Measurements from ENCODE around the gene GAS7. TPM values are rescaled to one million over a fixed set of nuclear protein-coding genes. Genes with fewer than 3 reads are reported as not detected.

Gene GAS7
- total RNA-seq, 3 donors from 2014 or later (not counting 1 experiment from before 2014, with no cell fraction given): 70.7 to 89.1 (median 84.8) TPM

DNA sequence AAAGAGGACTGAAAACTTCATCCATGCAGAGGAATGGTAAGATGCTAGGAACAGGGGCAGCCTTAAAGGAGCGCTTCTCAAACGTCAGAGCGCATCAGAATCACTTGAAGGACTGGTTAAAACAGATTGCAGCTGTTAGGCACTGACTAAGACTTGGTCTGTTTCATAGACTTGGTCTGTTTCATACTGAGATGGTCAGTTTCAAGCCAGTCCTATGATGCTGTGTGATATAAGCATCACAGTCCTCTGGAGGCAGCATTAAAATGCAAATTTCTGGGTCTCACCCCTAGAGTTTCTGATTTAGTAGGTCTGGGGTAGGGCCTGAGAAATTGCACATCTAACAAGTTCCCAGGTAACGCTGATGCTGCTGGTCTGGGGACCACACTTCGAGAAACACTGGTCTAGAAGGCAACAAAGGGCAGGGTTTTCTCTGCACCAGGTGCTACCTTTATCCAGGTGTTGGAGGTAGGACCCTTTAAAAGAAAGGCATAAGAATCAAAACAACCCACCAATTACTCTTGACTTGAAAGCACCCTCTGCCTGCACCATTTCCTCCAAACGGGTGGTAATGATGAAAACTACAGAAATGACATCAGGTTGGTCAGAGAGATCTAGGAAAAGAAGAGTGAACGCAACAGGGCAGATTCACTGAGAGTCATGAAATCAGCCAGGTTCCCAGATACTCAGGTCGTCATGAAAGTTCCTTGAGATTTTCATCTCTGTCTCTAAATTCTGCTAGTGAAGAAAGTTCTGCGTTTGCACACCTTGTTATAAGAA lies 198.3 kb downstream of the GAS7 start:
- peak overlapping the region in 1 of 2 donors; percentile 43 for H3K27ac Mint-ChIP-seq
- peaks cover 34 to 43% of the 10 kb centered on the region in 2 donors for H3K4me1 Mint-ChIP-seq
- no peak overlapping the region for H3K4me3 ChIP-seq (ENCODE audit: low read length)
- H3K27me3 Mint-ChIP-seq (ENCODE audit: low read depth in 2 of 2): no peaks in the 10 kb centered on the region
- no peak overlapping the region for H3K27ac ChIP-seq (ENCODE audit: low read length)
- no peaks in the 10 kb centered on the region for H3K36me3 Mint-ChIP-seq
- intact Hi-C loops (cut with micrococcal nuclease): no loop called here
- DNase-seq (no peak), ATAC-seq (no peak)
- H3K4me3 Mint-ChIP-seq: no peak overlapping the region
- WGBS (ENCODE audit: insufficient coverage): 72% methylated on average over 9 of the region's 9 CpGs
- no peaks in the 10 kb centered on the region for H3K4me1 ChIP-seq (ENCODE audit: control insufficient read depth, insufficient read depth, low read length)
- no peaks in the 10 kb centered on the region for H3K9me3 Mint-ChIP-seq
- H3K36me3 ChIP-seq (ENCODE audit: control insufficient read depth, insufficient read depth, low read length): no peaks in the 10 kb centered on the region
- TF ChIP-seq, protein P1, sequence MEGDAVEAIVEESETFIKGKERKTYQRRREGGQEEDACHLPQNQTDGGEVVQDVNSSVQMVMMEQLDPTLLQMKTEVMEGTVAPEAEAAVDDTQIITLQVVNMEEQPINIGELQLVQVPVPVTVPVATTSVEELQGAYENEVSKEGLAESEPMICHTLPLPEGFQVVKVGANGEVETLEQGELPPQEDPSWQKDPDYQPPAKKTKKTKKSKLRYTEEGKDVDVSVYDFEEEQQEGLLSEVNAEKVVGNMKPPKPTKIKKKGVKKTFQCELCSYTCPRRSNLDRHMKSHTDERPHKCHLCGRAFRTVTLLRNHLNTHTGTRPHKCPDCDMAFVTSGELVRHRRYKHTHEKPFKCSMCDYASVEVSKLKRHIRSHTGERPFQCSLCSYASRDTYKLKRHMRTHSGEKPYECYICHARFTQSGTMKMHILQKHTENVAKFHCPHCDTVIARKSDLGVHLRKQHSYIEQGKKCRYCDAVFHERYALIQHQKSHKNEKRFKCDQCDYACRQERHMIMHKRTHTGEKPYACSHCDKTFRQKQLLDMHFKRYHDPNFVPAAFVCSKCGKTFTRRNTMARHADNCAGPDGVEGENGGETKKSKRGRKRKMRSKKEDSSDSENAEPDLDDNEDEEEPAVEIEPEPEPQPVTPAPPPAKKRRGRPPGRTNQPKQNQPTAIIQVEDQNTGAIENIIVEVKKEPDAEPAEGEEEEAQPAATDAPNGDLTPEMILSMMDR (IDR thresholded peaks at IDR 0.05): no peak
- H3K27me3 ChIP-seq (ENCODE audit: control insufficient read depth, insufficient read depth, low read length): no peaks in the 10 kb centered on the region
- no peaks in the 10 kb centered on the region for H3K9me3 ChIP-seq (ENCODE audit: control insufficient read depth, insufficient read depth, low read length)

DNA sequence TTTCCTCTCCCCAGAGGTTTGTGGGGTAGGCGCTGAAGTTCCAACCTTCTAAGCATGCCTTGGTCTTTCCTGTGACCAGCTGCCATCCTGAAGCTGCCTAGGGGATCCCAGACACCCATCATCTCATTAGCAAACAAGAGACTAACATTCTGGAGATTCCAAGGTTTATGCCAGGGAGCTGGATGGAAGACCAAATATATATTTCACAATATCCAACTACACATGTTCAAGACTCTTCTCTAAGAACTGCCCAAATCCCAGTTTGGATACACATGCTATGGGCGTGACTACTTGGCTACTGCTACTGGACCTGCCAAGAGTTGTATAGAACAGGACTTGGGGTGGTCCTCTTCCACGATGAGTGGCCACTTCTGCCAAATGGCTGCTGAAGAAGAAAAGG lies 200.3 kb downstream of the GAS7 start:
- Histone ChIP-seq H3K36me3 (ENCODE audit: control insufficient read depth, insufficient read depth, low read length) (no peaks in the 10 kb centered on the region), H3K27ac (ENCODE audit: low read length) (no peak overlapping the region), H3K4me3 (ENCODE audit: low read length) (no peak overlapping the region), H3K9me3 (ENCODE audit: control insufficient read depth, insufficient read depth, low read length) (no peaks in the 10 kb centered on the region), H3K4me1 (ENCODE audit: control insufficient read depth, insufficient read depth, low read length) (no peaks in the 10 kb centered on the region), H3K27me3 (ENCODE audit: control insufficient read depth, insufficient read depth, low read length) (no peaks in the 10 kb centered on the region)
- Mint-ChIP-seq H3K9me3 (no peaks in the 10 kb centered on the region), H3K4me3 (no peak overlapping the region), H3K27ac (peak overlapping the region in 1 of 2 donors; percentile 54), H3K36me3 (no peaks in the 10 kb centered on the region), H3K27me3 (ENCODE audit: low read depth in 2 of 2) (no peaks in the 10 kb centered on the region), H3K4me1 (peaks cover 33 to 37% of the 10 kb centered on the region in 2 donors)
- DNase-seq (no peak), ATAC-seq (no peak)
- TF ChIP-seq, protein P1 (IDR thresholded peaks at IDR 0.05): no peak
- 92% methylated on average over 3 of the region's 3 CpGs for whole genome bisulfite sequencing (ENCODE audit: insufficient coverage)
- intact Hi-C loops (cut with micrococcal nuclease): no loop called here

DNA sequence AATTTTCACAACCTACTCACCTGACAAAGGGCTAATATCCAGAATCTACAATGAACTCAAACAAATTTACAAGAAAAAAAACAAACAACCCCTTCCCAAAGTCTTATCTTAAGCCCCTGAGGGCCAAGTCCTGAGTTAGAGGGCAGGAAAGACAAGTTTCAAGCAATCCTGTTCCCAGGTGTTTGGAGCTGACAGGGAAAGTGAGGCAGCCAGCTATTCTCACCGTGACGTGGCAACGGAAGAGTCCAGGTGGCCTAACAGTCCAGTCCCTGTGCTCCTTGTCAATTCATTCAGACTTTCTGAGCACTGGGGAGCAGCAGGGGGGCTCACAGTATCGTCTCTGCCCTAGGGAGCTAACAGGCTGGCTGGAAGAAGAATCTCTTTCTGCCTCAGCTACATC lies 203.6 kb downstream of the GAS7 start:
- Mint-ChIP-seq H3K27me3 (ENCODE audit: low read depth in 2 of 2) (no peaks in the 10 kb centered on the region), H3K4me1 (peaks cover 34 to 38% of the 10 kb centered on the region in 2 donors), H3K4me3 (no peak overlapping the region), H3K27ac (peak overlapping the region in 1 of 2 donors; percentile 11), H3K9me3 (no peaks in the 10 kb centered on the region), H3K36me3 (no peaks in the 10 kb centered on the region)
- no peaks in the 10 kb centered on the region for H3K36me3 ChIP-seq (ENCODE audit: control insufficient read depth, insufficient read depth, low read length)
- no peaks in the 10 kb centered on the region for H3K4me1 ChIP-seq (ENCODE audit: control insufficient read depth, insufficient read depth, low read length)
- TF ChIP-seq, protein P1 (IDR thresholded peaks at IDR 0.05): no peak
- ATAC-seq: no peak
- no peaks in the 10 kb centered on the region for H3K27me3 ChIP-seq (ENCODE audit: control insufficient read depth, insufficient read depth, low read length)
- intact Hi-C loops (cut with micrococcal nuclease): no loop called here
- no peak for DNase-seq
- no peak overlapping the region for H3K4me3 ChIP-seq (ENCODE audit: low read length)
- peaks cover under 1% of the 10 kb centered on the region for H3K9me3 ChIP-seq (ENCODE audit: control insufficient read depth, insufficient read depth, low read length)
- 92% methylated on average over 3 of the region's 4 CpGs for WGBS (ENCODE audit: insufficient coverage)
- no peak overlapping the region for H3K27ac ChIP-seq (ENCODE audit: low read length)

Measured in natural killer cell (primary cell).